Endodermal cell (in vitro differentiated cells): ENCODE measurements around the gene ZNF394. TPM values are rescaled to one million over a fixed set of nuclear protein-coding genes. Genes with fewer than 3 reads are reported as not detected.

Experiments
- DNase-seq: peaks from one replicate; pipeline ENCODE4 v3.0.0-alpha.2; 2017
- H3K27ac ChIP-seq: 2 replicates; pipeline ENCODE4 v1.5.1; 2013; ENCODE audit warnings: mild to moderate bottlenecking, low read depth, low read length, moderate library complexity
- H3K27me3 ChIP-seq: 2 replicates; pipeline ENCODE4 v1.6.1; 2013; ENCODE audit warnings: mild to moderate bottlenecking, low read length, moderate library complexity; ENCODE audit not compliant: insufficient read depth, control insufficient read depth, poor library complexity, severe bottlenecking
- H3K36me3 ChIP-seq: 2 replicates; pipeline ENCODE4 v1.7.0; 2013; ENCODE audit warnings: mild to moderate bottlenecking, low read length, moderate library complexity; ENCODE audit not compliant: control insufficient read depth, insufficient read depth
- H3K4me1 ChIP-seq: one replicate; pipeline ENCODE4 v1.7.0; 2013; ENCODE audit warnings: low read length; ENCODE audit not compliant: control insufficient read depth, insufficient read depth
- H3K4me3 ChIP-seq: 2 replicates; pipeline ENCODE4 v1.5.1; 2013; ENCODE audit warnings: mild to moderate bottlenecking, low read length, moderate library complexity
- H3K9ac ChIP-seq: 2 replicates; pipeline ENCODE4 v1.6.1; 2013; ENCODE audit warnings: mild to moderate bottlenecking, low read length, moderate library complexity; ENCODE audit not compliant: poor library complexity, severe bottlenecking; ENCODE audit errors: extremely low read depth
- H3K9me3 ChIP-seq: 2 replicates; pipeline ENCODE4 v1.6.1; 2013; ENCODE audit warnings: mild to moderate bottlenecking, low read length, moderate library complexity; ENCODE audit not compliant: control insufficient read depth
- H3K27ac Mint-ChIP-seq: 2 replicates; pipeline ENCODE4 v1.8.0; 2020; ENCODE audit warnings: mixed read lengths
- H3K27me3 Mint-ChIP-seq: 2 replicates; pipeline ENCODE4 v1.8.0; 2021; ENCODE audit warnings: mild to moderate bottlenecking, mixed read lengths; ENCODE audit not compliant: insufficient read depth
- H3K36me3 Mint-ChIP-seq: 2 replicates; pipeline ENCODE4 v1.8.0; 2020; ENCODE audit warnings: low read depth, mixed read lengths
- H3K4me1 Mint-ChIP-seq: 2 replicates; pipeline ENCODE4 v1.8.0; 2020; ENCODE audit warnings: mixed read lengths
- H3K4me3 Mint-ChIP-seq: 2 replicates; pipeline ENCODE4 v1.8.0; 2020; ENCODE audit warnings: mild to moderate bottlenecking, moderate library complexity, mixed read lengths
- H3K9me3 Mint-ChIP-seq: 2 replicates; pipeline ENCODE4 v1.8.0; 2020; ENCODE audit warnings: mild to moderate bottlenecking, mixed read lengths
- CTCF ChIP-seq: fragments of 200-600 bp; sonication (generic); conservative IDR thresholded peaks from 2 replicates; pipeline ENCODE4 v1.5.0; 2021; ENCODE audit warnings: antibody characterized with exemption, mild to moderate bottlenecking
- WGBS, 2 experiments: methylation state at CpG; one replicate each; pipeline versions ENCODE4 v1.1.5 to v1.1.7; 2013; ENCODE audit warnings: missing lambda C conversion rate in 2 of 2, mixed read lengths in 1 of 2; ENCODE audit not compliant: insufficient coverage in 1 of 2, insufficient read length in 1 of 2; 5-methylcytosine and 5-hydroxymethylcytosine counted together
- total RNA-seq, 2 donors: library from RNA; stranded (reverse); fragmentation: NEBNext Ultra II Directional in 1 of 2; extraction: Animal tissue kit (Norgen Biotek cat#: 25700) in 1 of 2; gene quantifications; 2 replicates in 1 of 2; 3 replicates in 1 of 2; pipeline ENCODE4 v1.2.1, GENCODE V29; 2021

The ZNF394 gene
- total RNA-seq, 2 donors from 2014 or later = 21.0 to 22.0 TPM

GRCh38 chr7:99452541-99452940 is 47.5 kb downstream of the ZNF394 start:
- Mint-ChIP-seq H3K27ac (no peak overlapping the region), H3K4me1 (no peaks in the 10 kb centered on the region), H3K9me3 (no peaks in the 10 kb centered on the region), H3K27me3 (no peaks in the 10 kb centered on the region), H3K36me3 (peaks cover 80% of the 10 kb centered on the region), H3K4me3 (no peak overlapping the region)
- no peaks in the 10 kb centered on the region for H3K27me3 ChIP-seq
- no peaks in the 10 kb centered on the region for H3K4me1 ChIP-seq
- no peak overlapping the region for H3K27ac ChIP-seq
- 95 to 98% methylated on average over 11 to 13 of the region's 13 CpGs for WGBS, 2 experiments
- no peak overlapping the region for H3K9ac ChIP-seq
- no peak for TF ChIP-seq CTCF
- H3K36me3 ChIP-seq = peaks cover 93% of the 10 kb centered on the region
- no peak overlapping the region for H3K4me3 ChIP-seq
- no peaks in the 10 kb centered on the region for H3K9me3 ChIP-seq
- no peak for DNase-seq

GRCh38 chr7:99451936-99452335 is 48.1 kb downstream of the ZNF394 start:
- H3K9me3 ChIP-seq = no peaks in the 10 kb centered on the region
- no peak for DNase-seq
- Mint-ChIP-seq H3K4me1 (no peaks in the 10 kb centered on the region), H3K36me3 (peaks cover 80% of the 10 kb centered on the region), H3K9me3 (no peaks in the 10 kb centered on the region), H3K27ac (no peak overlapping the region), H3K4me3 (no peak overlapping the region), H3K27me3 (no peaks in the 10 kb centered on the region)
- peaks cover 93% of the 10 kb centered on the region for H3K36me3 ChIP-seq
- H3K4me1 ChIP-seq = no peaks in the 10 kb centered on the region
- H3K4me3 ChIP-seq = no peak overlapping the region
- no peak for TF ChIP-seq CTCF
- H3K27ac ChIP-seq = no peak overlapping the region
- no peak overlapping the region for H3K9ac ChIP-seq
- H3K27me3 ChIP-seq = no peaks in the 10 kb centered on the region
- 94 to 98% methylated on average over 6 to 8 of the region's 8 CpGs for WGBS, 2 experiments

GRCh38 chr7:99449326-99449725 is 50.8 kb downstream of the ZNF394 start:
- WGBS, 2 experiments = 90 to 94% methylated on average over 5 of the region's 5 CpGs
- TF ChIP-seq CTCF = no peak

More at GRCh38 chr7:99449326-99449725, 50.8 kb downstream of the ZNF394 start:
- H3K36me3 Mint-ChIP-seq = peaks cover 77% of the 10 kb centered on the region
- H3K9me3 Mint-ChIP-seq = no peaks in the 10 kb centered on the region
- Histone ChIP-seq H3K4me3 (no peak overlapping the region), H3K4me1 (no peaks in the 10 kb centered on the region), H3K27ac (no peak overlapping the region), H3K9me3 (no peaks in the 10 kb centered on the region), H3K36me3 (peaks cover 90% of the 10 kb centered on the region), H3K9ac (no peak overlapping the region), H3K27me3 (no peaks in the 10 kb centered on the region)
- no peak overlapping the region for H3K4me3 Mint-ChIP-seq
- no peak overlapping the region for H3K27ac Mint-ChIP-seq
- no peaks in the 10 kb centered on the region for H3K4me1 Mint-ChIP-seq
- no peak for DNase-seq
- H3K27me3 Mint-ChIP-seq = no peaks in the 10 kb centered on the region
